H1 (cell line): Measurements from ENCODE around the gene KPRP. TPM values are rescaled to one million over a fixed set of nuclear protein-coding genes. Genes with fewer than 3 reads are reported as not detected.

Experiments used
- CTCF ChIA-PET: fragments of 300-600 bp; sonication (Branson Sonifier 250); formaldehyde crosslinking; loops from one replicate; lab custom pipeline; 2021; ENCODE audit not compliant: partially characterized antibody; lab: Charles Lee
- POLR2A ChIA-PET: fragments of 300-600 bp; sonication (Branson Sonifier 250); formaldehyde crosslinking; loops from one replicate; lab custom pipeline; 2021; ENCODE audit warnings: inconsistent platforms; ENCODE audit not compliant: partially characterized antibody; lab: Charles Lee
- DNase-seq, 2 experiments: peaks; one replicate each; pipeline versions ENCODE4 v3.0.0 to v3.0.0-alpha.2; 2010 to 2022; ENCODE audit warnings: low spot score in 2 of 2, low read depth in 1 of 2, mixed read lengths in 1 of 2
- FAIRE-seq: peaks from 2 replicates; lab custom pipeline; 2011; peaks lifted over from hg19 to GRCh38; lab: Jason Lieb, UNC
- H2AFZ ChIP-seq: 2 replicates; pipeline ENCODE4 v1.8.1; 2012; ENCODE audit warnings: low read length, inconsistent platforms
- H2AK5ac ChIP-seq: 2 replicates; pipeline ENCODE4 v1.6.1; 2013; ENCODE audit warnings: low read depth, low read length
- H2BK120ac ChIP-seq: replicated peaks from 2 replicates; pipeline ENCODE3; 2013; ENCODE audit warnings: low read depth, low read length, inconsistent platforms
- H2BK12ac ChIP-seq: 2 replicates; pipeline ENCODE4 v1.6.1; 2013; ENCODE audit warnings: low read depth, low read length
- H2BK15ac ChIP-seq: 2 replicates; pipeline ENCODE4 v1.6.1; 2013; ENCODE audit warnings: low read length
- H2BK20ac ChIP-seq: 2 replicates; pipeline ENCODE4 v1.6.1; 2013; ENCODE audit warnings: low read length
- H2BK5ac ChIP-seq: 2 replicates; pipeline ENCODE4 v1.6.1; 2013; ENCODE audit warnings: low read depth, low read length
- H3K14ac ChIP-seq: 2 replicates; pipeline ENCODE4 v1.6.1; 2013; ENCODE audit warnings: inconsistent platforms; ENCODE audit not compliant: insufficient read length
- H3K18ac ChIP-seq: 2 replicates; pipeline ENCODE4 v1.6.1; 2013; ENCODE audit warnings: low read length; ENCODE audit errors: extremely low read depth
- H3K23ac ChIP-seq: 2 replicates; pipeline ENCODE4 v1.6.1; 2013; ENCODE audit warnings: inconsistent platforms; ENCODE audit not compliant: insufficient read length
- H3K23me2 ChIP-seq: 2 replicates; pipeline ENCODE4 v1.6.1; 2013; ENCODE audit warnings: low read depth, low read length
- H3K27ac ChIP-seq: 2 replicates; pipeline ENCODE4 v1.6.1; 2011; ENCODE audit warnings: low read depth, low read length, inconsistent platforms
- H3K27me3 ChIP-seq, 4 experiments: replicated peaks in 1 of 4; 1 replicate in 1 of 4; 2 replicates in 3 of 4; pipeline versions ENCODE4 v1.6.1 to v1.8.1; 2011 to 2013; ENCODE audit warnings: low read length in 3 of 4, mild to moderate bottlenecking in 3 of 4, inconsistent platforms in 2 of 4, mixed read lengths in 2 of 4, moderate library complexity in 1 of 4; ENCODE audit not compliant: control insufficient read depth in 3 of 4, insufficient read depth in 3 of 4; ENCODE audit errors: extremely low read depth in 1 of 4
- H3K36me3 ChIP-seq, 4 experiments: 2 replicates each; pipeline versions ENCODE4 v1.6.1 to v1.8.1; 2011 to 2013; ENCODE audit warnings: mild to moderate bottlenecking in 4 of 4, low read length in 3 of 4, moderate library complexity in 2 of 4, control low read depth in 1 of 4, inconsistent platforms in 1 of 4; ENCODE audit not compliant: insufficient read depth in 4 of 4, control insufficient read depth in 2 of 4
- H3K4ac ChIP-seq: replicated peaks from 2 replicates; pipeline ENCODE3; 2013; ENCODE audit warnings: low read length, low read depth, mixed read lengths, inconsistent platforms; ENCODE audit not compliant: insufficient read length
- H3K4me1 ChIP-seq, 4 experiments: replicated peaks in 1 of 4; 1 replicate in 1 of 4; 2 replicates in 3 of 4; pipeline versions ENCODE4 v1.6.1 to v1.8.1; 2011 to 2013; ENCODE audit warnings: low read length in 3 of 4, inconsistent platforms in 2 of 4, mixed read lengths in 1 of 4; ENCODE audit not compliant: insufficient read depth in 4 of 4, control insufficient read depth in 3 of 4
- H3K4me2 ChIP-seq, 2 experiments: 2 replicates each; pipeline versions ENCODE4 v1.6.1 to v1.8.1; 2011 to 2013; ENCODE audit warnings: low read depth in 2 of 2, low read length in 2 of 2, control low read depth in 1 of 2, inconsistent platforms in 1 of 2, mild to moderate bottlenecking in 1 of 2; ENCODE audit not compliant: insufficient read depth in 1 of 2
- H3K4me3 ChIP-seq, 4 experiments: fragments of 200-600, 300-600 bp in 1 of 4; sonication (generic), shearing (Covaris generic), sonication (Bioruptor Twin) in 1 of 4; 2 replicates each; pipeline versions ENCODE4 v1.5.1 to v1.8.1; 2011 to 2016; ENCODE audit warnings: low read length in 4 of 4, low read depth in 3 of 4, control low read depth in 2 of 4, inconsistent platforms in 2 of 4, mild to moderate bottlenecking in 2 of 4, mixed read lengths in 1 of 4, moderate library complexity in 1 of 4; ENCODE audit not compliant: insufficient read depth in 2 of 4; ENCODE audit errors: extremely low read depth in 1 of 4
- H3K56ac ChIP-seq: replicated peaks from 2 replicates; pipeline ENCODE3; 2013; ENCODE audit warnings: low read depth, mild to moderate bottlenecking, mixed read lengths, low read length, inconsistent platforms; ENCODE audit not compliant: insufficient read length
- H3K79me1 ChIP-seq: 2 replicates; pipeline ENCODE4 v1.6.1; 2013; ENCODE audit warnings: low read depth, low read length, control low read depth
- H3K79me2 ChIP-seq, 2 experiments: 2 replicates each; pipeline versions ENCODE4 v1.6.1 to v1.8.1; 2012 to 2013; ENCODE audit warnings: low read length in 2 of 2, mild to moderate bottlenecking in 2 of 2, inconsistent platforms in 1 of 2; ENCODE audit not compliant: insufficient read depth in 2 of 2, control insufficient read depth in 1 of 2
- H3K9ac ChIP-seq, 4 experiments: replicated peaks in 1 of 4; 1 replicate in 1 of 4; 2 replicates in 3 of 4; pipeline versions ENCODE4 v1.6.1 to v1.8.1; 2011 to 2013; ENCODE audit warnings: low read depth in 3 of 4, low read length in 3 of 4, control low read depth in 2 of 4, mild to moderate bottlenecking in 2 of 4, moderate library complexity in 2 of 4, inconsistent platforms in 1 of 4; ENCODE audit errors: extremely low read depth in 1 of 4
- H3K9me3 ChIP-seq, 2 experiments: 2 replicates each; pipeline versions ENCODE4 v1.6.1 to v1.8.1; 2012 to 2013; ENCODE audit warnings: mild to moderate bottlenecking in 2 of 2, moderate library complexity in 2 of 2, control low read depth in 1 of 2, inconsistent platforms in 1 of 2, low read depth in 1 of 2, low read length in 1 of 2, mixed read lengths in 1 of 2; ENCODE audit not compliant: insufficient read depth in 2 of 2
- H4K20me1 ChIP-seq, 2 experiments: replicated peaks in 1 of 2; 2 replicates each; pipeline versions ENCODE3 to v1.8.1; 2011 to 2013; ENCODE audit warnings: inconsistent platforms in 2 of 2, low read length in 2 of 2, mild to moderate bottlenecking in 1 of 2; ENCODE audit not compliant: insufficient read depth in 2 of 2, control insufficient read depth in 1 of 2
- H4K5ac ChIP-seq: 2 replicates; pipeline ENCODE4 v1.6.1; 2013; ENCODE audit warnings: low read length, low read depth, mixed read lengths, inconsistent platforms; ENCODE audit not compliant: insufficient read length
- H4K8ac ChIP-seq: 2 replicates; pipeline ENCODE4 v1.8.0; 2013; ENCODE audit warnings: mild to moderate bottlenecking, moderate library complexity, low read length, inconsistent platforms; ENCODE audit not compliant: insufficient read depth; ENCODE audit errors: extremely low read depth
- H4K91ac ChIP-seq: replicated peaks from 2 replicates; pipeline ENCODE3; 2013; ENCODE audit warnings: low read length, mixed read lengths, inconsistent platforms; ENCODE audit not compliant: insufficient read length
- BCL11A ChIP-seq, 2 experiments: IDR thresholded peaks; one replicate each; pipeline ENCODE4 v1.6.1; 2011; ENCODE audit warnings: low read depth in 2 of 2, low read length in 2 of 2, mild to moderate bottlenecking in 2 of 2
- CBX8 ChIP-seq: fragments of 300-800, 300-1000 bp; sonication (generic); IDR thresholded peaks from 2 replicates; pipeline ENCODE4 v1.7.1; 2016; ENCODE audit warnings: low read depth, low read length, borderline replicate concordance
- FOSL1 ChIP-seq: IDR thresholded peaks from 2 replicates; pipeline ENCODE4 v1.6.1; 2011; ENCODE audit warnings: mild to moderate bottlenecking, low read depth, low read length, moderate library complexity; ENCODE audit not compliant: insufficient read depth
- POLR2A ChIP-seq, 2 experiments: IDR thresholded peaks; 1 replicate in 1 of 2; 2 replicates in 1 of 2; pipeline ENCODE4 v1.6.1; 2011; ENCODE audit warnings: low read depth in 2 of 2, low read length in 2 of 2, mild to moderate bottlenecking in 2 of 2; ENCODE audit errors: control extremely low read depth in 1 of 2
- RAD21 ChIP-seq, 2 experiments: IDR thresholded peaks in 1 of 2; conservative IDR thresholded peaks in 1 of 2; 2 replicates each; pipeline ENCODE4 v1.6.1; 2011; ENCODE audit warnings: low read depth in 2 of 2, low read length in 2 of 2, improper control_type of control experiment in 1 of 2, inconsistent platforms in 1 of 2, mild to moderate bottlenecking in 1 of 2, moderate library complexity in 1 of 2
- RBBP5 ChIP-seq: IDR thresholded peaks from 2 replicates; pipeline ENCODE4 v1.7.1; 2012; ENCODE audit warnings: low read depth, mild to moderate bottlenecking, inconsistent platforms, low read length, moderate library complexity, borderline replicate concordance
- WGBS, 2 experiments: shearing (Covaris generic) in 1 of 2; methylation state at CpG; one replicate each; pipeline versions ENCODE4 v1.1.6 to v1.1.7; 2013 to 2015; ENCODE audit warnings: low lambda C conversion rate in 2 of 2, mixed read lengths in 2 of 2, inconsistent platforms in 1 of 2, low coverage in 1 of 2, missing lambda C conversion rate in 1 of 2; ENCODE audit not compliant: insufficient replicate concordance in 2 of 2, insufficient coverage in 1 of 2, insufficient read length in 1 of 2; ENCODE audit errors: extremely low coverage in 1 of 2, missing lambda C conversion rate in 1 of 2; 5-methylcytosine and 5-hydroxymethylcytosine counted together
- polyA plus RNA-seq, 7 experiments: library from polyadenylated mRNA; depleted of rRNA in 3 of 7; stranded (reverse) in 5 of 7; unstranded in 2 of 7; fragments of >200 nt in 5 of 7; fragments of 200-250 nt in 2 of 7; gene quantifications; 1 replicate in 5 of 7; 2 replicates in 1 of 7; 4 replicates in 1 of 7; pipeline versions ENCODE4 v1.2.1 to v1.2.3, GENCODE V29; 2011 to 2013; ENCODE audit warnings: missing spikeins in 2 of 7, mixed read lengths in 2 of 7
- total RNA-seq: library from RNA; stranded (reverse); fragmentation: NEBNext Ultra II Directional; extraction: Animal tissue kit (Norgen Biotek cat#: 25700); gene quantifications from 2 replicates; pipeline ENCODE4 v1.2.1, GENCODE V29; 2021

Gene KPRP
- total and polyA plus RNA-seq, 2 of the 8 experiments (the other 6 are each of a cell fraction or from before 2014, with no cell fraction given): not detected

- no peak for FAIRE-seq
- WGBS, 2 experiments: 55% methylated on average over 6 of the region's 6 CpGs; no CpG with 5 or more reads in 1 of the 2 experiments
These were observed 17.1 kb downstream of the KPRP start, which contains the start of gene LCE1F for GRCh38 chr1:152774875-152775274. TSS of gene LCE1F (plus strand) at chr1:152775140. CDS start at chr1:152776372, 1,232 bp downstream.

More at GRCh38 chr1:152774875-152775274, 17.1 kb downstream of the KPRP start, which contains the start of gene LCE1F:
- no peak within 1 kb of the TSS for H3K56ac ChIP-seq
- H3K23me2 ChIP-seq: no peaks in the 10 kb centered on the region
- no peak within 1 kb of the TSS for H3K27ac ChIP-seq
- no peak for DNase-seq
- no peak within 1 kb of the TSS for H3K4ac ChIP-seq
- no peak within 1 kb of the TSS for H4K5ac ChIP-seq
- no peaks in the 10 kb centered on the region for H3K79me1 ChIP-seq
- H2BK12ac ChIP-seq: no peak within 1 kb of the TSS
- H4K91ac ChIP-seq: no peak within 1 kb of the TSS
- H3K4me3 ChIP-seq: no peak within 1 kb of the TSS
- H2BK20ac ChIP-seq: no peak within 1 kb of the TSS
- no peaks in the 10 kb centered on the region for H3K79me2 ChIP-seq
- H2AFZ ChIP-seq: no peak within 1 kb of the TSS
- H4K8ac ChIP-seq: no peak within 1 kb of the TSS
- H3K18ac ChIP-seq: no peak within 1 kb of the TSS
- no peak within 1 kb of the TSS for H3K4me2 ChIP-seq
- H2BK15ac ChIP-seq: no peak within 1 kb of the TSS
- H3K27me3 ChIP-seq: no peaks in the 10 kb centered on the region
- peaks cover 56 to 77% of the 10 kb centered on the region in 2 experiments for H3K9me3 ChIP-seq
- no peaks in the 10 kb centered on the region for H3K36me3 ChIP-seq
- no peak within 1 kb of the TSS for H2BK120ac ChIP-seq
- no peak for TF ChIP-seq BCL11A (IDR thresholded peaks at IDR 0.05; ENCODE audit: low read depth in 2 of 2, low read length in 2 of 2)
- no peak for TF ChIP-seq RBBP5
- no peak for TF ChIP-seq FOSL1
- TF ChIP-seq CBX8: no peak
- TF ChIP-seq RAD21 (IDR thresholded peaks at IDR 0.05 in 1 of 2, conservative IDR thresholded peaks at IDR 0.05 in 1 of 2; ENCODE audit: low read depth in 2 of 2, low read length in 2 of 2): no peak
- TF ChIP-seq POLR2A (IDR thresholded peaks at IDR 0.05; ENCODE audit: control extremely low read depth in 1 of 2, low read depth in 2 of 2, low read length in 2 of 2): no peak
- POLR2A ChIA-PET: no interaction called here
- H2BK5ac ChIP-seq: no peak within 1 kb of the TSS
- no peak within 1 kb of the TSS for H3K9ac ChIP-seq
- H2AK5ac ChIP-seq: no peak within 1 kb of the TSS
- no peaks in the 10 kb centered on the region for H3K4me1 ChIP-seq
- no peak within 1 kb of the TSS for H3K14ac ChIP-seq
- no peaks in the 10 kb centered on the region for H4K20me1 ChIP-seq
- H3K23ac ChIP-seq: no peak within 1 kb of the TSS
- CTCF ChIA-PET: interaction anchor here (0.6 kb wide), 1 partner anchor 512 kb away, joined by 3 read pairs; no protein-coding TSS in a partner anchor
